Endothelial cell of umbilical vein (primary cell): ENCODE results near the gene PTGER3. TPM values are rescaled to one million over a fixed set of nuclear protein-coding genes. Genes with fewer than 3 reads are reported as not detected.

ENCODE experiments used
- BruUV-seq: library from RNA; stranded (reverse); fragments of 400-500 nt; replicated peaks from 2 replicates; lab custom pipeline; 2021; lab: Mats Ljungman, UMichigan
- CTCF ChIA-PET: fragments of 300-600, 350-600 bp; sonication (Branson Sonifier 250); formaldehyde crosslinking; loops from one replicate; lab custom pipeline; 2021; ENCODE audit warnings: antibody characterized with exemption, inconsistent platforms; lab: Charles Lee
- POLR2A ChIA-PET: fragments of 300-600, 350-600 bp; sonication (Branson Sonifier 250); formaldehyde crosslinking; loops from one replicate; lab custom pipeline; 2021; ENCODE audit warnings: antibody characterized with exemption, inconsistent platforms; lab: Charles Lee
- DNase-seq: peaks from one replicate; pipeline ENCODE4 v3.0.0-alpha.2; 2011; ENCODE audit warnings: low read depth, low spot score
- FAIRE-seq: peaks from 2 replicates; lab custom pipeline; 2011; peaks lifted over from hg19 to GRCh38; lab: Jason Lieb, UNC
- H2AFZ ChIP-seq: 2 replicates; pipeline ENCODE4 v1.6.0; 2012; ENCODE audit warnings: low read depth, low read length, control low read depth, inconsistent platforms
- H3K27ac ChIP-seq: 2 replicates; pipeline ENCODE4 v1.5.1; 2011; ENCODE audit warnings: low read depth, mild to moderate bottlenecking, control low read depth, low read length, moderate library complexity; ENCODE audit not compliant: insufficient read depth
- H3K27me3 ChIP-seq, 2 experiments: 2 replicates each; pipeline versions ENCODE4 v1.6.0 to v1.6.1; 2011; ENCODE audit warnings: low read length in 2 of 2, mixed read lengths in 1 of 2; ENCODE audit not compliant: control insufficient read depth in 2 of 2, insufficient read depth in 2 of 2
- H3K36me3 ChIP-seq, 2 experiments: 2 replicates in 1 of 2; 3 replicates in 1 of 2; pipeline ENCODE4 v1.5.1; 2011; ENCODE audit warnings: low read length in 2 of 2, mild to moderate bottlenecking in 1 of 2, moderate library complexity in 1 of 2; ENCODE audit not compliant: control insufficient read depth in 2 of 2, insufficient read depth in 2 of 2; ENCODE audit errors: extremely low read depth in 1 of 2
- H3K4me1 ChIP-seq: 3 replicates; pipeline ENCODE4 v1.5.1; 2011; ENCODE audit warnings: mild to moderate bottlenecking, low read length; ENCODE audit not compliant: control insufficient read depth, insufficient read depth; ENCODE audit errors: extremely low read depth
- H3K4me2 ChIP-seq: 2 replicates; pipeline ENCODE4 v1.6.1; 2011; ENCODE audit warnings: low read length, control low read depth, mixed read lengths; ENCODE audit not compliant: insufficient read depth
- H3K4me3 ChIP-seq, 3 experiments: fragments of 200-600 bp in 1 of 3; sonication (generic), shearing (Covaris generic) in 1 of 3; replicated peaks in 1 of 3; 2 replicates each; pipeline ENCODE4 v1.5.1; 2011 to 2016; ENCODE audit warnings: control low read depth in 3 of 3, low read length in 3 of 3, mild to moderate bottlenecking in 2 of 3, inconsistent platforms in 1 of 3, low read depth in 1 of 3, moderate library complexity in 1 of 3; ENCODE audit not compliant: insufficient read depth in 1 of 3
- H3K79me2 ChIP-seq: 2 replicates; pipeline ENCODE4 v1.6.0; 2012; ENCODE audit warnings: low read length, inconsistent platforms; ENCODE audit not compliant: control insufficient read depth, insufficient read depth
- H3K9ac ChIP-seq: replicated peaks from 2 replicates; pipeline ENCODE3; 2011; ENCODE audit warnings: low read length, control low read depth; ENCODE audit not compliant: insufficient read depth; ENCODE audit errors: extremely low read depth
- H3K9me1 ChIP-seq: replicated peaks from 3 replicates; pipeline ENCODE4 v1.6.0; 2011; ENCODE audit warnings: mild to moderate bottlenecking, low read length; ENCODE audit not compliant: control insufficient read depth, insufficient read depth; ENCODE audit errors: extremely low read depth
- H3K9me3 ChIP-seq: replicated peaks from 2 replicates; pipeline ENCODE4 v1.5.1; 2012; ENCODE audit warnings: low read length, inconsistent platforms; ENCODE audit not compliant: control insufficient read depth, insufficient read depth
- H4K20me1 ChIP-seq: replicated peaks from 2 replicates; pipeline ENCODE3; 2011; ENCODE audit warnings: mild to moderate bottlenecking, low read length; ENCODE audit not compliant: control insufficient read depth, insufficient read depth; ENCODE audit errors: extremely low read depth
- EZH2 ChIP-seq: IDR thresholded peaks from 2 replicates; pipeline ENCODE4 v1.6.1; 2012; ENCODE audit warnings: borderline replicate concordance, low read depth, mild to moderate bottlenecking, moderate library complexity, low read length, inconsistent platforms; ENCODE audit not compliant: severe bottlenecking
- FOS ChIP-seq: IDR thresholded peaks from 2 replicates; pipeline ENCODE4 v1.6.1; 2011; ENCODE audit warnings: mild to moderate bottlenecking, low read length, moderate library complexity, borderline replicate concordance; ENCODE audit not compliant: insufficient read depth
- GATA2 ChIP-seq: IDR thresholded peaks from 2 replicates; pipeline ENCODE4 v1.7.0; 2011; ENCODE audit warnings: low read depth, mild to moderate bottlenecking, moderate library complexity, mixed read lengths, low read length; ENCODE audit not compliant: insufficient read length, insufficient read depth
- JUN ChIP-seq: IDR thresholded peaks from 2 replicates; pipeline ENCODE4 v1.6.1; 2011; ENCODE audit warnings: borderline replicate concordance, low read depth; ENCODE audit not compliant: insufficient read length, insufficient read depth
- MYC ChIP-seq: IDR thresholded peaks from one replicate; pipeline ENCODE4 v1.6.1; 2011; ENCODE audit warnings: mild to moderate bottlenecking, low read depth, low read length
- POLR2A ChIP-seq: IDR thresholded peaks from 2 replicates; pipeline ENCODE4 v1.6.1; 2012; ENCODE audit warnings: low read depth, mild to moderate bottlenecking, control low read depth, low read length
- POLR2AphosphoS5 ChIP-seq: IDR thresholded peaks from 2 replicates; pipeline ENCODE4 v1.6.1; 2012; ENCODE audit warnings: low read depth, mild to moderate bottlenecking, control low read depth, low read length, moderate library complexity; ENCODE audit not compliant: insufficient read depth
- dilution Hi-C: fragments of 300-500 bp; cut with MboI; formaldehyde crosslinking; loops from one replicate; pipeline ENCODE4 v1.15.0; 2019; ENCODE audit warnings: low sequenced_read_pairs; ENCODE audit not compliant: extremely low pct_ligation_motif_present
- intact Hi-C: fragments of 100-400 bp; cut with micrococcal nuclease; formaldehyde crosslinking; loops from one replicate; pipeline ENCODE4 v1.10.0; 2022
- polyA plus RNA-seq, 4 experiments: library from polyadenylated mRNA; depleted of rRNA in 3 of 4; stranded (reverse) in 3 of 4; unstranded in 1 of 4; fragments of >200 nt; gene quantifications; 2 replicates each; pipeline versions ENCODE4 v1.2.1 to v1.2.3, GENCODE V29; 2011 to 2012; ENCODE audit warnings: missing spikeins in 1 of 4
- total RNA-seq: library from RNA; stranded (reverse); gene quantifications from 2 replicates; pipeline ENCODE4 v1.2.3, GENCODE V29; 2021
- TF ChIP-seq, protein P1 (sequence below), 2 donors: IDR thresholded peaks; 1 replicate in 1 of 2; 2 replicates in 1 of 2; pipeline ENCODE4 v1.5.1; 2011; ENCODE audit warnings: low read length in 2 of 2, mild to moderate bottlenecking in 2 of 2, moderate library complexity in 2 of 2, control low read depth in 1 of 2, inconsistent platforms in 1 of 2, low read depth in 1 of 2; ENCODE audit not compliant: insufficient read depth in 1 of 2; ENCODE audit errors: extremely low read depth in 1 of 2
- TF ChIP-seq, protein P2 (sequence below): IDR thresholded peaks from 2 replicates; pipeline ENCODE4 v1.6.1; 2011; ENCODE audit not compliant: insufficient read depth, insufficient read length

Gene PTGER3
- total and polyA plus RNA-seq, 2 donors (not counting 3 experiments of a cell fraction or from before 2014, with no cell fraction given): 0.01 TPM; not detected in 1

DNA sequence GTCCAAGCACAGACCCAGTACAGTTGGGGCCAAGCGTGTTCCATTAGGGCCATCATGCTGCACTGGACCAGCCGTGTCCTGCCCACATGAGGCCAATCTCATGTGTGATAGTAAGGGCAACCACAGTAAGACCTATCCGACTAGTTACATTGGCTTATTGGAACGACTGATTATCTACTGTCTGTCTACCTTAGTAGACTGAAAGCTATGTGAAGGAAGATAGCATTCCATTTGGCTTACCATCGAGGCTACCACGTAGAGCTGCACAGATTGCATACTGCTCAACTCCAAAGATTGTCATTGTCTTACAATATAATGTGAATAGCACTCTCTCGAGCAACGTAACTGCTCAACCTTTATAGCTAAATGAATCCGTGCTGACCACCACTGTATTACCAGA, 10.6 kb downstream of the PTGER3 start:
- Histone ChIP-seq H3K9ac (no peak overlapping the region), H3K4me3 (no peak overlapping the region), H3K27ac (no peak overlapping the region), H3K4me1 (no peaks in the 10 kb centered on the region), H2AFZ (no peak overlapping the region), H3K36me3 (no peaks in the 10 kb centered on the region), H3K27me3 (peaks cover 5 to 7% of the 10 kb centered on the region in 2 experiments), H3K4me2 (no peak overlapping the region), H3K9me3 (no peaks in the 10 kb centered on the region), H3K9me1 (no peaks in the 10 kb centered on the region), H4K20me1 (no peaks in the 10 kb centered on the region), H3K79me2 (no peaks in the 10 kb centered on the region)
- FAIRE-seq (no peak), DNase-seq (no peak)
- no peak for TF ChIP-seq EZH2
- no peak for TF ChIP-seq FOS
- TF ChIP-seq, protein P1, sequence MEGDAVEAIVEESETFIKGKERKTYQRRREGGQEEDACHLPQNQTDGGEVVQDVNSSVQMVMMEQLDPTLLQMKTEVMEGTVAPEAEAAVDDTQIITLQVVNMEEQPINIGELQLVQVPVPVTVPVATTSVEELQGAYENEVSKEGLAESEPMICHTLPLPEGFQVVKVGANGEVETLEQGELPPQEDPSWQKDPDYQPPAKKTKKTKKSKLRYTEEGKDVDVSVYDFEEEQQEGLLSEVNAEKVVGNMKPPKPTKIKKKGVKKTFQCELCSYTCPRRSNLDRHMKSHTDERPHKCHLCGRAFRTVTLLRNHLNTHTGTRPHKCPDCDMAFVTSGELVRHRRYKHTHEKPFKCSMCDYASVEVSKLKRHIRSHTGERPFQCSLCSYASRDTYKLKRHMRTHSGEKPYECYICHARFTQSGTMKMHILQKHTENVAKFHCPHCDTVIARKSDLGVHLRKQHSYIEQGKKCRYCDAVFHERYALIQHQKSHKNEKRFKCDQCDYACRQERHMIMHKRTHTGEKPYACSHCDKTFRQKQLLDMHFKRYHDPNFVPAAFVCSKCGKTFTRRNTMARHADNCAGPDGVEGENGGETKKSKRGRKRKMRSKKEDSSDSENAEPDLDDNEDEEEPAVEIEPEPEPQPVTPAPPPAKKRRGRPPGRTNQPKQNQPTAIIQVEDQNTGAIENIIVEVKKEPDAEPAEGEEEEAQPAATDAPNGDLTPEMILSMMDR (IDR thresholded peaks at IDR 0.05; ENCODE audit: extremely low read depth in 1 of 2, insufficient read depth in 1 of 2, low read depth in 1 of 2, low read length in 2 of 2): no peak
- no peak for TF ChIP-seq JUN
- TF ChIP-seq POLR2A: no peak
- TF ChIP-seq, protein P2, sequence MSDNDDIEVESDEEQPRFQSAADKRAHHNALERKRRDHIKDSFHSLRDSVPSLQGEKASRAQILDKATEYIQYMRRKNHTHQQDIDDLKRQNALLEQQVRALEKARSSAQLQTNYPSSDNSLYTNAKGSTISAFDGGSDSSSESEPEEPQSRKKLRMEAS: no peak
- no peak for TF ChIP-seq GATA2
- TF ChIP-seq POLR2AphosphoS5: no peak
- TF ChIP-seq MYC: no peak
- ChIA-PET CTCF (no interaction called here), POLR2A (no interaction called here)
- intact Hi-C loops (no loop called here), dilution Hi-C loops (no loop called here)
- no TSS peak for BruUV-seq
